MCF 10A (cell line): ENCODE results near the gene CWC15. TPM values are rescaled to one million over a fixed set of nuclear protein-coding genes. Genes with fewer than 3 reads are reported as not detected.

ENCODE experiments used
- BruUV-seq: library from RNA; stranded (reverse); fragments of 400-500 nt; replicated peaks from 2 replicates; lab custom pipeline; 2021; lab: Mats Ljungman, UMichigan
- CTCF ChIA-PET: fragments of 300-600 bp; sonication (Branson Sonifier 250); formaldehyde crosslinking; extraction: SDS; loops from one replicate; lab custom pipeline; 2021; ENCODE audit warnings: antibody characterized with exemption, inconsistent platforms; lab: Yijun Ruan, JAX
- POLR2A ChIA-PET: fragments of 300-600, 350-650 bp; sonication (Branson Sonifier 250); formaldehyde crosslinking; extraction: SDS; loops from one replicate; lab custom pipeline; 2020; ENCODE audit warnings: antibody characterized with exemption, inconsistent platforms; lab: Yijun Ruan, JAX
- DNase-seq: peaks from one replicate; pipeline ENCODE4 v3.0.0-alpha.2; 2018; ENCODE audit not compliant: unreplicated experiment
- H3K27ac Mint-ChIP-seq: one replicate; pipeline ENCODE4 v1.8.0; 2022; ENCODE audit warnings: mild to moderate bottlenecking, low read depth, mixed read lengths; ENCODE audit not compliant: unreplicated experiment
- H3K27me3 Mint-ChIP-seq: one replicate; pipeline ENCODE4 v1.8.0; 2022; ENCODE audit warnings: mixed read lengths; ENCODE audit not compliant: insufficient read depth, unreplicated experiment
- H3K36me3 Mint-ChIP-seq: one replicate; pipeline ENCODE4 v1.8.0; 2022; ENCODE audit warnings: mild to moderate bottlenecking, moderate library complexity, mixed read lengths; ENCODE audit not compliant: insufficient read depth, unreplicated experiment
- H3K4me1 Mint-ChIP-seq: one replicate; pipeline ENCODE4 v1.8.0; 2022; ENCODE audit warnings: mixed read lengths; ENCODE audit not compliant: insufficient read depth, unreplicated experiment
- H3K4me3 Mint-ChIP-seq: one replicate; pipeline ENCODE4 v1.8.0; 2022; ENCODE audit warnings: mild to moderate bottlenecking, moderate library complexity, mixed read lengths; ENCODE audit not compliant: unreplicated experiment
- H3K9me3 Mint-ChIP-seq: one replicate; pipeline ENCODE4 v1.8.0; 2022; ENCODE audit warnings: mixed read lengths; ENCODE audit not compliant: unreplicated experiment
- intact Hi-C: fragments of 100-400 bp; cut with micrococcal nuclease; formaldehyde crosslinking; loops from 2 replicates; pipeline ENCODE4 v1.14.1; 2022
- total RNA-seq: library from RNA; stranded (reverse); gene quantifications from 2 replicates; pipeline ENCODE4 v1.2.3, GENCODE V29; 2022
- TF ChIP-seq, protein P1 (sequence below): fragments of 200-600 bp; IDR thresholded peaks from one replicate; pipeline ENCODE4 v1.8.0; 2022; ENCODE audit warnings: antibody characterized with exemption, mild to moderate bottlenecking; ENCODE audit not compliant: unreplicated experiment

CWC15 gene
- total RNA-seq, 1 experiment from 2014 or later: 61.9 TPM

DNA sequence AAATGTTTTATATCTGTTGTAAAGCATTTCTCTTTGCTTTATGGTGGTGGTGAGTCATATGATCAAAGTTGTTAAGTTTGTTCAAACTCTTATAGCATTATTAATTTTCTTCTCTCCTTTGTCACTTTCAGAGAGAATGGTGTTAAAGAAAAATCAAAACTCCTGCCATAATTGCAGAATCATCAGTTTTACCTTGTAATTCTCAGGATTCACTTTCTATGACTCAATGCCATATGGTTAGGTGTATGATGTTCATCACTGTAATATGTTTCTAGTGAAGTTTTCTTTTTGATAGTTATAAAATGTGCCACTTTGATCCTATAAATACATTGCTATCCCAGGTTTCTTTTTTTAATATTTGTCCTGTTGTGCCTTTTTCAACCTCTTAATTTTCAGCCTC, 38.0 kb upstream of the CWC15 start:
- POLR2A ChIA-PET: interaction anchor here (0.6 kb wide), 1 partner anchor 56 kb away, joined by 3 read pairs; no protein-coding TSS in a partner anchor
- no peaks in the 10 kb centered on the region for H3K4me1 Mint-ChIP-seq
- no peak overlapping the region for H3K27ac Mint-ChIP-seq
- TF ChIP-seq, protein P1, sequence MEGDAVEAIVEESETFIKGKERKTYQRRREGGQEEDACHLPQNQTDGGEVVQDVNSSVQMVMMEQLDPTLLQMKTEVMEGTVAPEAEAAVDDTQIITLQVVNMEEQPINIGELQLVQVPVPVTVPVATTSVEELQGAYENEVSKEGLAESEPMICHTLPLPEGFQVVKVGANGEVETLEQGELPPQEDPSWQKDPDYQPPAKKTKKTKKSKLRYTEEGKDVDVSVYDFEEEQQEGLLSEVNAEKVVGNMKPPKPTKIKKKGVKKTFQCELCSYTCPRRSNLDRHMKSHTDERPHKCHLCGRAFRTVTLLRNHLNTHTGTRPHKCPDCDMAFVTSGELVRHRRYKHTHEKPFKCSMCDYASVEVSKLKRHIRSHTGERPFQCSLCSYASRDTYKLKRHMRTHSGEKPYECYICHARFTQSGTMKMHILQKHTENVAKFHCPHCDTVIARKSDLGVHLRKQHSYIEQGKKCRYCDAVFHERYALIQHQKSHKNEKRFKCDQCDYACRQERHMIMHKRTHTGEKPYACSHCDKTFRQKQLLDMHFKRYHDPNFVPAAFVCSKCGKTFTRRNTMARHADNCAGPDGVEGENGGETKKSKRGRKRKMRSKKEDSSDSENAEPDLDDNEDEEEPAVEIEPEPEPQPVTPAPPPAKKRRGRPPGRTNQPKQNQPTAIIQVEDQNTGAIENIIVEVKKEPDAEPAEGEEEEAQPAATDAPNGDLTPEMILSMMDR: no peak
- H3K36me3 Mint-ChIP-seq: no peaks in the 10 kb centered on the region
- no peak overlapping the region for H3K4me3 Mint-ChIP-seq
- no peaks in the 10 kb centered on the region for H3K9me3 Mint-ChIP-seq
- peaks cover 33% of the 10 kb centered on the region for H3K27me3 Mint-ChIP-seq
- CTCF ChIA-PET: interaction anchor here (0.7 to 0.8 kb wide), 2 partner anchors 695 to 727 kb away, joined by 3 read pairs; no protein-coding TSS in a partner anchor
- BruUV-seq: no TSS peak
- no peak for DNase-seq
- intact Hi-C loops: no loop called here

DNA sequence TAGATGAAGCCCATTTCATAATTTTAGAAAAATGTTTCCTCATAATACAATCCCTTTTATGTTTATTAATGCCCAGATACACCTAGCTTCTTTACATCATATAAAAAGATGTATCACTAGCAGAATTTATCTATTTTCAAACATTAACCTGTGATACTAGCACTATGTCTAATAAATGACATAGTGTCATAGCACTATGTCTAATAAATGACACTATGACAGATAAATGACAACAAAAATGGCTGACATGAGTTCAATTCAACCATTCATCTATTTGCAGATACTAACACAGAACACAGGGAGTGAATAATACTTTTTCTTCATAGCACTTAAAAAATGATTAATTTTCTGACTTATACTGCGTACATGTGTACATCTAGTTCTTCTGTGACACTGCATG, 32.3 kb upstream of the CWC15 start:
- ChIA-PET CTCF (interaction anchor here (1.1 kb wide), 1 partner anchor 38 kb away, joined by 3 read pairs; no protein-coding TSS in a partner anchor), POLR2A (no interaction called here)
- Mint-ChIP-seq H3K4me1 (no peaks in the 10 kb centered on the region), H3K27ac (no peak overlapping the region), H3K36me3 (no peaks in the 10 kb centered on the region), H3K27me3 (peaks cover 32% of the 10 kb centered on the region), H3K4me3 (no peak overlapping the region), H3K9me3 (no peaks in the 10 kb centered on the region)
- no TSS peak for BruUV-seq
- no peak for DNase-seq
- TF ChIP-seq, protein P1: no peak
- intact Hi-C loops: no loop called here

DNA sequence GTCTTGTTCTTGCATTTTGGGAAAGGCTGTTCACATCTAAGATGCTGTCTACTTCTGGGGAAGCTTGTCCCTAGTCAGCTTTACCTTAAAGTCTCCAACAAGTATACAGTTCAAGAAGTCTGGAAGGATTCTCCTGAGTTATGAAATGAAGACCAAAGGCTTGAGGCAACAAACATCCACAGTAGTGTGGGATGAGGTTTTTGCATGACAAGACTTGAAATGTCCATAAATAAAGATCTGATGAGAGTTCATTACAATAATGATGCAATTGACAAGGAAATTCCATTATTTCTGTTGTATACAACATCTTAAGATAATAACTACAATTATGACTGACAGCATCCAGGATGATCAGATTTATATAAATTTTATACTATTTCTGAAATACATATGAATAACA, 30.4 kb upstream of the CWC15 start:
- peaks cover 21% of the 10 kb centered on the region for H3K27me3 Mint-ChIP-seq
- no peak overlapping the region for H3K27ac Mint-ChIP-seq
- H3K36me3 Mint-ChIP-seq: no peaks in the 10 kb centered on the region
- no peak for DNase-seq
- ChIA-PET CTCF (no interaction called here), POLR2A (no interaction called here)
- TF ChIP-seq, protein P1: no peak
- no TSS peak for BruUV-seq
- intact Hi-C loops: no loop called here
- H3K4me3 Mint-ChIP-seq: no peak overlapping the region
- H3K4me1 Mint-ChIP-seq: no peaks in the 10 kb centered on the region
- H3K9me3 Mint-ChIP-seq: no peaks in the 10 kb centered on the region

DNA sequence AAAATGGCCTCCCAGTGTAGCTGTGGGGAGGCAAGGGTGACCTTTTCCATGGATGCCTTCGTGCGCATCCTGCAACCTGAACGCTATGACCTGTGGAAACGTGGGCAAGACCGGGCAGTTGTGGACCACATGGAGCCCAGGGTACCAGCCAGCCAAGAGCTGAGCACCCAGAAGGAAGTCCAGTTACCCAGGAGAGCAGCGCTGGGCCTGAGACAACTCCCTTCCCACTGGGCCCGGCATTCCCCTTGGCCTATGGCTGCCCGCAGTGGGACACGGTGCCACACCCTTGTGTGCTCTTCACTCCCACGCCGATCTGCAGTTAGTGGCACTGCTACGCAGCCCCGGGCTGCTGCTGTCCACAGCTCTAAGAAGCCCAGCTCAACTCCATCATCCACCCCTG, 24.9 kb upstream of the CWC15 start:
- Mint-ChIP-seq H3K27ac (no peak overlapping the region), H3K4me3 (no peak overlapping the region), H3K36me3 (no peaks in the 10 kb centered on the region), H3K27me3 (no peaks in the 10 kb centered on the region), H3K4me1 (no peaks in the 10 kb centered on the region), H3K9me3 (no peaks in the 10 kb centered on the region)
- BruUV-seq: no TSS peak
- intact Hi-C loops: no loop called here
- TF ChIP-seq, protein P1: no peak
- POLR2A ChIA-PET: no interaction called here
- CTCF ChIA-PET: interaction anchor here (0.7 kb wide), 1 partner anchor 707 kb away, joined by 4 read pairs; no protein-coding TSS in a partner anchor
- DNase-seq: no peak
